Muscle of back (tissue), 11 donors: ENCODE measurements around the gene SAMD10. TPM values are rescaled to one million over a fixed set of nuclear protein-coding genes. Genes with fewer than 3 reads are reported as not detected.

ENCODE experiments used
- DNase-seq, 3 donors: peaks; one replicate each; pipeline versions ENCODE4 v3.0.0 to v3.0.0-alpha.2; 2013
- polyA plus RNA-seq, 10 donors: library from polyadenylated mRNA; unstranded; fragments of 120-200 nt; gene quantifications; one replicate each; pipeline ENCODE4 v1.2.1, GENCODE V29; 2013; ENCODE audit not compliant: insufficient read length in 10 of 10

The SAMD10 gene
- polyA plus RNA-seq, 10 donors: 2.1 to 4.2 (median 3.0) TPM

GRCh38 chr20:63957690-63958441 is 21.6 kb downstream of the SAMD10 start:
- DNase-seq: no peak

- peak in 1 of 3 donors; percentile 81 for DNase-seq
These were observed 22.3 kb downstream of the SAMD10 start for GRCh38 chr20:63957004-63957689.

- no peak for DNase-seq
These were observed 22.8 kb downstream of the SAMD10 start for GRCh38 chr20:63956664-63957003.

GRCh38 chr20:63955827-63956663 is 23.4 kb downstream of the SAMD10 start, which contains the start of gene UCKL1:
Gene UCKL1, minus strand, starts transcription at chr20:63956416. Its CDS starts 44 bp downstream, at chr20:63956372.
- peak; percentile 89 to 98 (median 93) for DNase-seq

- no peak for DNase-seq
These were observed 24.1 kb downstream of the SAMD10 start for GRCh38 chr20:63955281-63955826.

GRCh38 chr20:63953764-63954429 is 25.5 kb downstream of the SAMD10 start:
- no peak for DNase-seq

- no peak for DNase-seq
These were observed 26.7 kb downstream of the SAMD10 start for GRCh38 chr20:63952769-63953168.

- DNase-seq: no peak
These were observed 27.3 kb downstream of the SAMD10 start for GRCh38 chr20:63952210-63952535.

GRCh38 chr20:63951398-63952209 is 27.8 kb downstream of the SAMD10 start:
- no peak for DNase-seq

GRCh38 chr20:63950701-63951397 is 28.6 kb downstream of the SAMD10 start:
- peak in 1 of 3 donors; percentile 37 for DNase-seq

GRCh38 chr20:63947638-63948456 is 31.6 kb downstream of the SAMD10 start:
- DNase-seq: no peak

- DNase-seq: no peak
These were observed 32.3 kb downstream of the SAMD10 start for GRCh38 chr20:63946986-63947637.

- no peak for DNase-seq
These were observed 33.2 kb downstream of the SAMD10 start for GRCh38 chr20:63945921-63946920.

- DNase-seq: no peak
These were observed 34.3 kb downstream of the SAMD10 start for GRCh38 chr20:63945031-63945658.

GRCh38 chr20:63944078-63944941 is 35.1 kb downstream of the SAMD10 start:
- no peak for DNase-seq

GRCh38 chr20:63943808-63944077 is 35.7 kb downstream of the SAMD10 start:
- no peak for DNase-seq
